ENCODE data around the gene FAM83D. TPM values are rescaled to one million over a fixed set of nuclear protein-coding genes. Genes with fewer than 3 reads are reported as not detected.
A peak's percentile ranks its signal among the peaks of the same experiment; 100 is the strongest.

The FAM83D gene
- total and polyA plus RNA-seq, 2 of the 8 experiments (the other 6 are each of a cell fraction or from before 2014, with no cell fraction given): 60.9 to 62.6 TPM

DNA sequence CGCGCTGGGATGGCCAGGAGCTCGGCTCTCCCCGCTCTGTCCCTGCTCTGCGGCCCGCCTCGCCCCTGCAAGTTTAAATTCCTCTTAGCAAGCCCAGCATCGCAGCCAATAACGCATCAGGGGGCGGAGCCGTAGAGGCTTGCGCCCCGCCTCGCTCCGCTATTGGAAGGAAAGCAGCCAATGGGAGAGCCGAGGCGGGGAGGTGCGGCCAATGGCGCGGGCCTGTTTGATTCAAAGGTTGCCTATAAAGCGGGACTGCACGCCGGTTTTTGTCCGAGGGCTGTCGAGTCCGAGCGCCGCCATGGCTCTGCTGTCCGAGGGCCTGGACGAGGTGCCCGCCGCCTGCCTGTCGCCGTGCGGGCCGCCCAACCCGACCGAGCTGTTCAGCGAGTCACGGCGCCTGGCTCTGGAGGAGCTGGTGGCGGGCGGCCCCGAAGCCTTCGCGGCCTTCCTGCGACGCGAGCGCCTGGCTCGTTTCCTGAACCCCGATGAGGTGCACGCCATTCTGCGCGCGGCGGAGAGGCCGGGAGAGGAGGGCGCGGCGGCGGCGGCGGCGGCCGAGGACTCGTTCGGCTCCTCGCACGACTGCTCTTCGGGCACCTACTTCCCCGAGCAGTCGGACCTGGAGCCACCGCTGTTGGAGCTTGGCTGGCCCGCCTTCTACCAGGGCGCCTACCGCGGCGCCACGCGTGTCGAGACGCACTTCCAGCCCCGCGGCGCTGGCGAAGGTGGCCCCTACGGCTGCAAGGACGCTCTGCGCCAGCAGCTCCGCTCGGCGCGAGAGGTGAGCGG lies at the start of gene FAM83D (continued):
- TF ChIP-seq, protein P1, sequence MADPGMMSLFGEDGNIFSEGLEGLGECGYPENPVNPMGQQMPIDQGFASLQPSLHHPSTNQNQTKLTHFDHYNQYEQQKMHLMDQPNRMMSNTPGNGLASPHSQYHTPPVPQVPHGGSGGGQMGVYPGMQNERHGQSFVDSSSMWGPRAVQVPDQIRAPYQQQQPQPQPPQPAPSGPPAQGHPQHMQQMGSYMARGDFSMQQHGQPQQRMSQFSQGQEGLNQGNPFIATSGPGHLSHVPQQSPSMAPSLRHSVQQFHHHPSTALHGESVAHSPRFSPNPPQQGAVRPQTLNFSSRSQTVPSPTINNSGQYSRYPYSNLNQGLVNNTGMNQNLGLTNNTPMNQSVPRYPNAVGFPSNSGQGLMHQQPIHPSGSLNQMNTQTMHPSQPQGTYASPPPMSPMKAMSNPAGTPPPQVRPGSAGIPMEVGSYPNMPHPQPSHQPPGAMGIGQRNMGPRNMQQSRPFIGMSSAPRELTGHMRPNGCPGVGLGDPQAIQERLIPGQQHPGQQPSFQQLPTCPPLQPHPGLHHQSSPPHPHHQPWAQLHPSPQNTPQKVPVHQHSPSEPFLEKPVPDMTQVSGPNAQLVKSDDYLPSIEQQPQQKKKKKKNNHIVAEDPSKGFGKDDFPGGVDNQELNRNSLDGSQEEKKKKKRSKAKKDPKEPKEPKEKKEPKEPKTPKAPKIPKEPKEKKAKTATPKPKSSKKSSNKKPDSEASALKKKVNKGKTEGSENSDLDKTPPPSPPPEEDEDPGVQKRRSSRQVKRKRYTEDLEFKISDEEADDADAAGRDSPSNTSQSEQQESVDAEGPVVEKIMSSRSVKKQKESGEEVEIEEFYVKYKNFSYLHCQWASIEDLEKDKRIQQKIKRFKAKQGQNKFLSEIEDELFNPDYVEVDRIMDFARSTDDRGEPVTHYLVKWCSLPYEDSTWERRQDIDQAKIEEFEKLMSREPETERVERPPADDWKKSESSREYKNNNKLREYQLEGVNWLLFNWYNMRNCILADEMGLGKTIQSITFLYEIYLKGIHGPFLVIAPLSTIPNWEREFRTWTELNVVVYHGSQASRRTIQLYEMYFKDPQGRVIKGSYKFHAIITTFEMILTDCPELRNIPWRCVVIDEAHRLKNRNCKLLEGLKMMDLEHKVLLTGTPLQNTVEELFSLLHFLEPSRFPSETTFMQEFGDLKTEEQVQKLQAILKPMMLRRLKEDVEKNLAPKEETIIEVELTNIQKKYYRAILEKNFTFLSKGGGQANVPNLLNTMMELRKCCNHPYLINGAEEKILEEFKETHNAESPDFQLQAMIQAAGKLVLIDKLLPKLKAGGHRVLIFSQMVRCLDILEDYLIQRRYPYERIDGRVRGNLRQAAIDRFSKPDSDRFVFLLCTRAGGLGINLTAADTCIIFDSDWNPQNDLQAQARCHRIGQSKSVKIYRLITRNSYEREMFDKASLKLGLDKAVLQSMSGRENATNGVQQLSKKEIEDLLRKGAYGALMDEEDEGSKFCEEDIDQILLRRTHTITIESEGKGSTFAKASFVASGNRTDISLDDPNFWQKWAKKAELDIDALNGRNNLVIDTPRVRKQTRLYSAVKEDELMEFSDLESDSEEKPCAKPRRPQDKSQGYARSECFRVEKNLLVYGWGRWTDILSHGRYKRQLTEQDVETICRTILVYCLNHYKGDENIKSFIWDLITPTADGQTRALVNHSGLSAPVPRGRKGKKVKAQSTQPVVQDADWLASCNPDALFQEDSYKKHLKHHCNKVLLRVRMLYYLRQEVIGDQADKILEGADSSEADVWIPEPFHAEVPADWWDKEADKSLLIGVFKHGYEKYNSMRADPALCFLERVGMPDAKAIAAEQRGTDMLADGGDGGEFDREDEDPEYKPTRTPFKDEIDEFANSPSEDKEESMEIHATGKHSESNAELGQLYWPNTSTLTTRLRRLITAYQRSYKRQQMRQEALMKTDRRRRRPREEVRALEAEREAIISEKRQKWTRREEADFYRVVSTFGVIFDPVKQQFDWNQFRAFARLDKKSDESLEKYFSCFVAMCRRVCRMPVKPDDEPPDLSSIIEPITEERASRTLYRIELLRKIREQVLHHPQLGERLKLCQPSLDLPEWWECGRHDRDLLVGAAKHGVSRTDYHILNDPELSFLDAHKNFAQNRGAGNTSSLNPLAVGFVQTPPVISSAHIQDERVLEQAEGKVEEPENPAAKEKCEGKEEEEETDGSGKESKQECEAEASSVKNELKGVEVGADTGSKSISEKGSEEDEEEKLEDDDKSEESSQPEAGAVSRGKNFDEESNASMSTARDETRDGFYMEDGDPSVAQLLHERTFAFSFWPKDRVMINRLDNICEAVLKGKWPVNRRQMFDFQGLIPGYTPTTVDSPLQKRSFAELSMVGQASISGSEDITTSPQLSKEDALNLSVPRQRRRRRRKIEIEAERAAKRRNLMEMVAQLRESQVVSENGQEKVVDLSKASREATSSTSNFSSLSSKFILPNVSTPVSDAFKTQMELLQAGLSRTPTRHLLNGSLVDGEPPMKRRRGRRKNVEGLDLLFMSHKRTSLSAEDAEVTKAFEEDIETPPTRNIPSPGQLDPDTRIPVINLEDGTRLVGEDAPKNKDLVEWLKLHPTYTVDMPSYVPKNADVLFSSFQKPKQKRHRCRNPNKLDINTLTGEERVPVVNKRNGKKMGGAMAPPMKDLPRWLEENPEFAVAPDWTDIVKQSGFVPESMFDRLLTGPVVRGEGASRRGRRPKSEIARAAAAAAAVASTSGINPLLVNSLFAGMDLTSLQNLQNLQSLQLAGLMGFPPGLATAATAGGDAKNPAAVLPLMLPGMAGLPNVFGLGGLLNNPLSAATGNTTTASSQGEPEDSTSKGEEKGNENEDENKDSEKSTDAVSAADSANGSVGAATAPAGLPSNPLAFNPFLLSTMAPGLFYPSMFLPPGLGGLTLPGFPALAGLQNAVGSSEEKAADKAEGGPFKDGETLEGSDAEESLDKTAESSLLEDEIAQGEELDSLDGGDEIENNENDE (IDR thresholded peaks at IDR 0.05; ENCODE audit: insufficient replicate concordance, low read length): no peak
- TF ChIP-seq SIRT6 (IDR thresholded peaks at IDR 0.05; ENCODE audit: low read length) (no peak), KDM1A (IDR thresholded peaks at IDR 0.05; ENCODE audit: borderline replicate concordance, low read length) (peak; percentile 12; the same call in 1 of the 2 replicates), TBP (IDR thresholded peaks at IDR 0.05; ENCODE audit: low read depth, low read length) (peak; percentile 96), TAF7 (optimal IDR thresholded peaks at IDR 0.05; ENCODE audit: borderline replicate concordance, low read depth, low read length) (peak; percentile 90), SP4 (IDR thresholded peaks at IDR 0.05; ENCODE audit: low read length) (peak; percentile 78; the same call in 1 of the 2 replicates), CBX8 (IDR thresholded peaks at IDR 0.05; ENCODE audit: borderline replicate concordance, low read depth, low read length) (no peak), TEAD4 (IDR thresholded peaks at IDR 0.05; ENCODE audit: low read depth, low read length) (peak; percentile 55; the same call in 1 of the 2 replicates), TCF12 (IDR thresholded peaks at IDR 0.05; ENCODE audit: low read depth, low read length) (no peak), HDAC2 (IDR thresholded peaks at IDR 0.05; ENCODE audit: borderline replicate concordance in 1 of 2, low read depth in 2 of 2, low read length in 2 of 2) (no peak)
